NAMALWA (cell line): Measurements from ENCODE around the gene HEXA.

Experiments
- DNase-seq: peaks from one replicate; pipeline ENCODE4 v3.0.0-alpha.2; 2015; ENCODE audit warnings: low spot score

The HEXA gene

GRCh38 chr15:72375501-72375845 lies 341 bp downstream of the HEXA start:
- no peak for DNase-seq

GRCh38 chr15:72372361-72372760 lies 3.5 kb downstream of the HEXA start:
- DNase-seq: no peak

- no peak for DNase-seq
Observed at GRCh38 chr15:72369964-72370363, 5.8 kb downstream of the HEXA start.

- DNase-seq: no peak
Observed at GRCh38 chr15:72368899-72369298, 6.9 kb downstream of the HEXA start.

- no peak for DNase-seq
Observed at GRCh38 chr15:72368325-72368724, 7.5 kb downstream of the HEXA start.

GRCh38 chr15:72365844-72366243 lies 10.0 kb downstream of the HEXA start:
- peak; percentile 14 for DNase-seq

- no peak for DNase-seq
Observed at GRCh38 chr15:72361176-72361575, 14.6 kb downstream of the HEXA start.

GRCh38 chr15:72358650-72359171 lies 17.1 kb downstream of the HEXA start:
- no peak for DNase-seq

- no peak for DNase-seq
Observed at GRCh38 chr15:72358121-72358520, 17.7 kb downstream of the HEXA start.

- DNase-seq: no peak
Observed at GRCh38 chr15:72354496-72354895, 21.3 kb downstream of the HEXA start.

GRCh38 chr15:72353266-72353665 lies 22.5 kb downstream of the HEXA start:
- no peak for DNase-seq

GRCh38 chr15:72345806-72346205 lies 30.0 kb downstream of the HEXA start:
- DNase-seq: no peak

- DNase-seq: no peak
Observed at GRCh38 chr15:72345280-72345679, 30.5 kb downstream of the HEXA start.

- DNase-seq: no peak
Observed at GRCh38 chr15:72344602-72345001, 31.2 kb downstream of the HEXA start.

GRCh38 chr15:72342385-72342784 lies 33.4 kb downstream of the HEXA start:
- DNase-seq: peak; percentile 54

- DNase-seq: no peak
Observed at GRCh38 chr15:72341361-72341760, 34.5 kb downstream of the HEXA start.

GRCh38 chr15:72340366-72340765 lies 35.4 kb downstream of the HEXA start:
- no peak for DNase-seq

- no peak for DNase-seq
Observed at GRCh38 chr15:72339777-72340177, 36.0 kb downstream of the HEXA start.

GRCh38 chr15:72338617-72339321 lies 37.0 kb downstream of the HEXA start:
- DNase-seq: no peak

GRCh38 chr15:72338148-72338547 lies 37.7 kb downstream of the HEXA start:
- no peak for DNase-seq

GRCh38 chr15:72334842-72335241 lies 41.0 kb downstream of the HEXA start:
- DNase-seq: no peak

- DNase-seq: no peak
Observed at GRCh38 chr15:72331021-72331420, 44.8 kb downstream of the HEXA start.

- no peak for DNase-seq
Observed at GRCh38 chr15:72323752-72324151, 52.1 kb downstream of the HEXA start.

- DNase-seq: peak; percentile 95
Observed at GRCh38 chr15:72319985-72320671, 55.7 kb downstream of the HEXA start, which contains the start of gene CELF6. Gene CELF6 (minus strand): TSS chr15:72320157. CDS start chr15:72319874, 283 bp downstream.
